GM08714 (cell line): Measurements from ENCODE around the gene INTS4.
"Not testable (repeated sequence)": the region's sequence is repeated elsewhere in the genome, so short reads cannot be mapped to it uniquely, and the experiment has no call there.

ENCODE experiments used
- H3K4me3 ChIP-seq: fragments of 200-500 bp; sonication (Bioruptor generic); 2 replicates; pipeline ENCODE4 v1.5.1; 2014; ENCODE audit warnings: mild to moderate bottlenecking, low read length, inconsistent platforms
- ZNF274 ChIP-seq: IDR thresholded peaks from 2 replicates; pipeline ENCODE4 v1.6.1; 2012; ENCODE audit warnings: mild to moderate bottlenecking, low read depth, low read length

Gene INTS4

GRCh38 chr11:77913608-77914306 is 80.7 kb downstream of the INTS4 start:
- H3K4me3 ChIP-seq: not testable (repeated sequence)

- not testable (repeated sequence) for H3K4me3 ChIP-seq
These were observed 83.6 kb downstream of the INTS4 start for GRCh38 chr11:77910828-77911227.

- no peak for TF ChIP-seq ZNF274
These were observed 85.2 kb downstream of the INTS4 start for GRCh38 chr11:77909277-77909676.

GRCh38 chr11:77908835-77909234 is 85.6 kb downstream of the INTS4 start:
- no peak overlapping the region for H3K4me3 ChIP-seq
- no peak for TF ChIP-seq ZNF274

More at GRCh38 chr11:77909277-77909676, 85.2 kb downstream of the INTS4 start:
- no peak overlapping the region for H3K4me3 ChIP-seq

GRCh38 chr11:77894949-77895348 is 99.5 kb downstream of the INTS4 start:
- H3K4me3 ChIP-seq: not testable (repeated sequence)

- H3K4me3 ChIP-seq: not testable (repeated sequence)
These were observed 102.8 kb downstream of the INTS4 start for GRCh38 chr11:77891703-77892102.

- H3K4me3 ChIP-seq: not testable (repeated sequence)
These were observed 103.2 kb downstream of the INTS4 start for GRCh38 chr11:77891256-77891655.

- H3K4me3 ChIP-seq: not testable (repeated sequence)
These were observed 103.8 kb downstream of the INTS4 start for GRCh38 chr11:77890619-77891056.

GRCh38 chr11:77890100-77890614 is 104.3 kb downstream of the INTS4 start:
- not testable (repeated sequence) for H3K4me3 ChIP-seq

GRCh38 chr11:77889045-77889444 is 105.4 kb downstream of the INTS4 start:
- not testable (repeated sequence) for H3K4me3 ChIP-seq

- H3K4me3 ChIP-seq: no peak overlapping the region
- TF ChIP-seq ZNF274: no peak
These were observed 108.1 kb downstream of the INTS4 start for GRCh38 chr11:77886401-77886800.

GRCh38 chr11:77884829-77885190 is 109.7 kb downstream of the INTS4 start:
- no peak overlapping the region for H3K4me3 ChIP-seq
- TF ChIP-seq ZNF274: no peak

GRCh38 chr11:77884186-77884828 is 110.2 kb downstream of the INTS4 start:
- no peak for TF ChIP-seq ZNF274
- H3K4me3 ChIP-seq: no peak overlapping the region

- no peak overlapping the region for H3K4me3 ChIP-seq
- TF ChIP-seq ZNF274: no peak
These were observed 110.7 kb downstream of the INTS4 start for GRCh38 chr11:77883775-77884174.

- TF ChIP-seq ZNF274: no peak
- H3K4me3 ChIP-seq: no peak overlapping the region
These were observed 112.1 kb downstream of the INTS4 start for GRCh38 chr11:77882396-77882795.

- TF ChIP-seq ZNF274: no peak
These were observed 115.2 kb downstream of the INTS4 start for GRCh38 chr11:77879218-77879617.

GRCh38 chr11:77878247-77878646 is 116.2 kb downstream of the INTS4 start:
- not testable (repeated sequence) for H3K4me3 ChIP-seq

More at GRCh38 chr11:77879218-77879617, 115.2 kb downstream of the INTS4 start:
- no peak overlapping the region; the same call in 1 of the 2 replicates for H3K4me3 ChIP-seq
